Hepatocyte (in vitro differentiated cells): ENCODE data around the gene OTOR. TPM values are rescaled to one million over a fixed set of nuclear protein-coding genes. Genes with fewer than 3 reads are reported as not detected.
A peak's percentile ranks its signal among the peaks of the same experiment; 100 is the strongest.

Experiments used
- DNase-seq: peaks from one replicate; pipeline ENCODE4 v3.0.0-alpha.2; 2016; ENCODE audit warnings: low spot score
- H2AFZ ChIP-seq: fragments of 200-600 bp; sonication (generic); 2 replicates; pipeline ENCODE4 v1.6.0; 2016; ENCODE audit warnings: antibody characterized with exemption, mild to moderate bottlenecking
- H3K27ac ChIP-seq: fragments of 200-600 bp; sonication (generic); 2 replicates; pipeline ENCODE4 v1.5.1; 2016; ENCODE audit warnings: mild to moderate bottlenecking
- H3K27me3 ChIP-seq: fragments of 200-600 bp; sonication (generic); 2 replicates; pipeline ENCODE4 v1.6.1; 2016
- H3K36me3 ChIP-seq: fragments of 200-600 bp; sonication (generic); replicated peaks from 2 replicates; pipeline ENCODE4 v1.5.1; 2016; ENCODE audit warnings: low read depth; ENCODE audit not compliant: insufficient read depth
- H3K4me1 ChIP-seq: fragments of 200-600 bp; sonication (generic); 2 replicates; pipeline ENCODE4 v1.5.1; 2016; ENCODE audit warnings: mild to moderate bottlenecking, moderate library complexity; ENCODE audit not compliant: insufficient read depth
- H3K4me2 ChIP-seq: fragments of 200-600 bp; sonication (generic); 2 replicates; pipeline ENCODE4 v1.6.0; 2016
- H3K4me3 ChIP-seq: fragments of 200-600 bp; sonication (generic); 2 replicates; pipeline ENCODE4 v1.5.1; 2016; ENCODE audit warnings: mild to moderate bottlenecking
- H3K79me2 ChIP-seq: fragments of 200-600 bp; sonication (generic); 2 replicates; pipeline ENCODE4 v1.6.0; 2017; ENCODE audit warnings: mild to moderate bottlenecking
- H3K9me2 ChIP-seq: fragments of 200-600 bp; sonication (generic); replicated peaks from 2 replicates; pipeline ENCODE4 v1.6.0; 2017; ENCODE audit warnings: mild to moderate bottlenecking; ENCODE audit not compliant: insufficient read depth
- H3K9me3 ChIP-seq: fragments of 200-600 bp; sonication (generic); 2 replicates; pipeline ENCODE4 v1.5.1; 2016; ENCODE audit warnings: low read depth, mild to moderate bottlenecking
- H4K20me1 ChIP-seq: fragments of 200-600 bp; sonication (generic); 2 replicates; pipeline ENCODE4 v1.6.0; 2016; ENCODE audit warnings: mild to moderate bottlenecking; ENCODE audit not compliant: insufficient read depth, poor library complexity, severe bottlenecking
- CTCF ChIP-seq: fragments of 200-600 bp; sonication (generic); IDR thresholded peaks from 2 replicates; pipeline ENCODE4 v1.5.1; 2016; ENCODE audit warnings: antibody characterized with exemption, mild to moderate bottlenecking; ENCODE audit not compliant: poor library complexity
- EZH2 ChIP-seq: fragments of 200-600 bp; sonication (generic); IDR thresholded peaks from 2 replicates; pipeline ENCODE4 v1.6.1; 2016; ENCODE audit warnings: antibody characterized with exemption, mild to moderate bottlenecking, borderline replicate concordance
- EZH2phosphoT487 ChIP-seq: fragments of 200-600 bp; sonication (generic); IDR thresholded peaks from one replicate; pipeline ENCODE4 v1.6.1; 2018; ENCODE audit warnings: antibody characterized with exemption, mild to moderate bottlenecking, low read depth, moderate library complexity; ENCODE audit not compliant: unreplicated experiment, severe bottlenecking
- WGBS: methylation state at CpG from one replicate; pipeline ENCODE4 v1.1.6; 2016; ENCODE audit warnings: low lambda C conversion rate; ENCODE audit errors: missing lambda C conversion rate; 5-methylcytosine and 5-hydroxymethylcytosine counted together
- polyA plus RNA-seq: library from polyadenylated mRNA; unstranded; fragments of >200 nt; fragmentation: Nextera tagmentation; extraction: Ambion mirVana; gene quantifications from 2 replicates; pipeline ENCODE4 v1.2.1, GENCODE V29; 2016
- total RNA-seq: library from RNA; depleted of rRNA; stranded (reverse); fragments of >200 nt; gene quantifications from 2 replicates; pipeline ENCODE4 v1.2.3, GENCODE V29; 2014

Gene OTOR
- total and polyA plus RNA-seq, 2 experiments from 2014 or later = 0.37 TPM; not detected in 1

GRCh38 chr20:16714242-16714641 is 33.9 kb upstream of the OTOR start:
- Histone ChIP-seq H3K27me3 (no peaks in the 10 kb centered on the region), H4K20me1 (no peaks in the 10 kb centered on the region), H3K4me3 (no peak overlapping the region), H3K27ac (no peak overlapping the region), H3K9me2 (no peaks in the 10 kb centered on the region), H3K36me3 (no peaks in the 10 kb centered on the region), H3K9me3 (no peaks in the 10 kb centered on the region), H3K79me2 (no peaks in the 10 kb centered on the region), H3K4me1 (no peaks in the 10 kb centered on the region), H2AFZ (no peak overlapping the region), H3K4me2 (no peak overlapping the region)
- WGBS = 72% methylated on average over 5 of the region's 5 CpGs
- TF ChIP-seq EZH2 (no peak), EZH2phosphoT487 (no peak), CTCF (no peak)
- no peak for DNase-seq

- WGBS = 93% methylated on average over 4 of the region's 4 CpGs
- no peak for TF ChIP-seq EZH2
- TF ChIP-seq CTCF = no peak
- TF ChIP-seq EZH2phosphoT487 = no peak
- no peak overlapping the region for H3K27ac ChIP-seq
- no peaks in the 10 kb centered on the region for H3K36me3 ChIP-seq
- no peak overlapping the region for H3K4me3 ChIP-seq
- H3K9me3 ChIP-seq = no peaks in the 10 kb centered on the region
- no peak for DNase-seq
- no peaks in the 10 kb centered on the region for H4K20me1 ChIP-seq
- H2AFZ ChIP-seq = no peak overlapping the region
- H3K4me1 ChIP-seq = no peaks in the 10 kb centered on the region
- no peaks in the 10 kb centered on the region for H3K9me2 ChIP-seq
- no peak overlapping the region for H3K4me2 ChIP-seq
- H3K79me2 ChIP-seq = no peaks in the 10 kb centered on the region
- H3K27me3 ChIP-seq = no peaks in the 10 kb centered on the region
Measured at GRCh38 chr20:16714751-16715150, 33.4 kb upstream of the OTOR start.

GRCh38 chr20:16719421-16719820 is 28.7 kb upstream of the OTOR start:
- Histone ChIP-seq H3K27ac (no peak overlapping the region), H3K79me2 (no peaks in the 10 kb centered on the region), H3K4me3 (no peak overlapping the region), H3K27me3 (peaks cover 10% of the 10 kb centered on the region), H3K9me2 (no peaks in the 10 kb centered on the region), H3K4me2 (no peak overlapping the region), H3K4me1 (no peaks in the 10 kb centered on the region), H4K20me1 (no peaks in the 10 kb centered on the region), H2AFZ (no peak overlapping the region), H3K9me3 (no peaks in the 10 kb centered on the region), H3K36me3 (no peaks in the 10 kb centered on the region)
- no peak for DNase-seq
- WGBS = 86% methylated on average over 1 of the region's 1 CpG
- TF ChIP-seq EZH2phosphoT487 = no peak

- Histone ChIP-seq H3K27me3 (peaks cover 22% of the 10 kb centered on the region), H3K9me2 (no peaks in the 10 kb centered on the region), H4K20me1 (peaks cover 7% of the 10 kb centered on the region), H3K79me2 (peaks cover 39% of the 10 kb centered on the region), H3K36me3 (no peaks in the 10 kb centered on the region), H3K9me3 (no peaks in the 10 kb centered on the region), H3K4me2 (peak overlapping the region; percentile 76), H2AFZ (peak overlapping the region; percentile 99), H3K4me1 (peaks cover 15% of the 10 kb centered on the region), H3K27ac (peak overlapping the region; percentile 73), H3K4me3 (peak overlapping the region; percentile 51)
- TF ChIP-seq CTCF (no peak), EZH2phosphoT487 (no peak), EZH2 (no peak)
- 95% methylated on average over 1 of the region's 1 CpG for WGBS
- no peak for DNase-seq
Measured at GRCh38 chr20:16729080-16729479, 19.1 kb upstream of the OTOR start.
